Endothelial cell of hepatic sinusoid (primary cell): ENCODE data around the gene GEMIN5.
"Not testable (repeated sequence)": the region's sequence is repeated elsewhere in the genome, so short reads cannot be mapped to it uniquely, and the experiment has no call there.

Source experiments
- in situ Hi-C: cut with HindIII; loops from 2 replicates; pipeline ENCODE4 v1.10.0; 2017; ENCODE audit warnings: low sequenced_read_pairs

GEMIN5 gene

GRCh38 chr5:154937718-154938466 lies at the start of gene GEMIN5:
GEMIN5 (minus strand) TSS chr5:154938211; CDS start chr5:154938133, 78 bp downstream.
- in situ Hi-C loops: no loop called here

- in situ Hi-C loops: no loop called here
Measured at GRCh38 chr5:154986151-154986550, 48.1 kb upstream of the GEMIN5 start.

DNA sequence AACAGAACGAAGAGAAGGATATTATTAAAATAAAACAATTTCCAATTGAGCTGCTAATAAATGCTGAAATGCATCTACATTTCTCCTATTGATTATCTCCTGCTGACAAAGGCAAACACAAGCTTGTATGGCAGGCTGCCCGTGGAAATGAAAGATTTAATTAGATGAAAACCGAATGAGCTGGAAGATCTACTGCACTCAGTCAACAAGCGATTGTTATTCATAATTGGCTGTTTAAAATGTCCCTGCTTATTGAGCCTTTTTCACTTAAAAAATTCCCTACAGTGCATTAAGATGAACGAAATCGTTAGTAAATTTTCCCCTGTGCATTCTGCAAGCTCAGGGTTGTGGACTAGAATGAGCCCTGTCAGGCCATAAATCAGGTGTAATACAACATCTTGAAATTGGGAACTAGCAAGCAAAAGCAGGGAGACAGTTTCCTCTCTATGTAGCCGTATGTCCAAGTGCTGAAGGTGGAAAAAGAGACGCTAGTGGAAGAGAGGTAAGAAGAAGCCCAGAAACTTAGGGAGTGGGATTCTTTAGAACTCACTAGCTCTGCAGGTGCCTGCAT lies 47.0 kb upstream of the GEMIN5 start:
- in situ Hi-C loops: no loop called here

GRCh38 chr5:154978294-154978693 lies 40.3 kb upstream of the GEMIN5 start:
- in situ Hi-C loops: not testable (repeated sequence)

DNA sequence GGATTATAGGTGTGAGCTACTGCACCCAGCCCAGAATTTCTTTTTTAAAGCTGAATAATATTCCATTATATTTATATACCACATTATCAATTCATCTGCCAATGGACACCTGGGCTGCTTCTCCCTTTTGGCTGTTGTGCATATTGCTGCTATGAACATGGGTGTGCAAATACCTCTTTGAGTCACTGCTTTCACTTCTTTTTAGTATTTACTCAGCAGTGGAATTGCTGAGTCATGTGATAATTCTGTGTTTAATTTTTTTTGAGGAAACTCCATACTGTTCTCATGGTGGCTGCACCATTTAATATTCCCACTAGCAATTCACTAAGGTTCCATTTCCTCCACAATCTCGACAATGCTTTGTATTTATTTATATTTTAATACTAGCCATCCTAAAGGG lies 39.4 kb upstream of the GEMIN5 start:
- in situ Hi-C loops: no loop called here

DNA sequence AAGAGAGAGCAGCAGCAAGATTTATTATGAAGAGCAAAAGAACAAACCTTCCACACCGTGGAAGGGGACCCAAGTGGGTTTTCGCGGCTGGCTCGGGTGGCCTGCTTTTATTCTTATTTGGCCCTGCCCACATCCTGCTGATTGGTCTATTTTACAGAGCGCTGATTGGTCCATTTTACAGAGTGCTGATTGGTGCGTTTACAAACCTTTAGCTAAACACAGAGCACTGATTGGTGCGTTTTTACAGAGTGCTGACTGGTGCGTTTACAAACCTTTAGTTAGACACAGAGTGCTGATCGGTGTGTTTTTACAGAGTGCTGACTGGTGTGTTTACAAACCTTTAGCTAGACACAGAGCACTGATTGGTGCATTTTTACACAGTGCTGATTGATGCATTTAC lies 38.1 kb upstream of the GEMIN5 start:
- in situ Hi-C loops: not testable (repeated sequence)

- in situ Hi-C loops: no loop called here
Measured at GRCh38 chr5:154972476-154973080, 34.6 kb upstream of the GEMIN5 start.

- in situ Hi-C loops: no loop called here
Measured at GRCh38 chr5:154971501-154971900, 33.5 kb upstream of the GEMIN5 start.

DNA sequence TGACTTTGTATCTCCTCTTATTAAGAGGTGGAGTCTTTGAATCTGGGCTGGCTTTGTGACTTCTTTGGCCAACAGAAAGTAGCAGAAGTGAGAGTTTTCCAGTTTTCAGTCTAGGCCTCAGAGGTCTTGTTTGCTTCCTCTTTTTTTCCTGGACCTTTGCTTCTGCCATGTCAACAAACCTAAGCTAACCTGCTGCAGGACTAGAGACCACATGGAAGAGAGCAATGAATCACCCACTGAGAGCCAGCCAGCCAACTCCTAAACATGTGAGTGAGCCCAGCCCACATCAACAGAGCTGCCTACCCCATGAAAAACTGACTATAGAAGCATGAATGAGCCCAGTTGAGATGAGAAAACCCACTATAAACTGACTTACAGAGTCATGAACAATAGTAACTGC lies 32.7 kb upstream of the GEMIN5 start:
- in situ Hi-C loops: no loop called here

DNA sequence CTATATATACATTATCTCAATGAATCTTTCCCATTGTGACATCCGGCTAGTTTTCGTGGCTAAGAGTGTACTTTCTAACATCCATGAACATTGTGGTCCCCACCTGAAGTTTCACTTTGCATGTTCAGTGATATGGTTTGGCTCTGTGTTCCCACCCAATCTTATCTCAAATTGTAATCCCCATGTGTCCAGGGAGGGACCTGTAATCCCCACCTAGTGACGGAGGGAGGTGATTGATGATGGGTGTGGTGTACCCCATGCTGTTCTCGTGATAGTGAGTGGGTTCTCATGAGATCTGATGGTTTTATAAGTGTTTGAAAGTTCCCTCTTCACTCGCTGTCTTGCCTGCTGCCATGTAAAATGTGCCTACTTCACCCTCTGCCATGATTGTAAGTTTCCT lies 30.9 kb upstream of the GEMIN5 start:
- in situ Hi-C loops: no loop called here

DNA sequence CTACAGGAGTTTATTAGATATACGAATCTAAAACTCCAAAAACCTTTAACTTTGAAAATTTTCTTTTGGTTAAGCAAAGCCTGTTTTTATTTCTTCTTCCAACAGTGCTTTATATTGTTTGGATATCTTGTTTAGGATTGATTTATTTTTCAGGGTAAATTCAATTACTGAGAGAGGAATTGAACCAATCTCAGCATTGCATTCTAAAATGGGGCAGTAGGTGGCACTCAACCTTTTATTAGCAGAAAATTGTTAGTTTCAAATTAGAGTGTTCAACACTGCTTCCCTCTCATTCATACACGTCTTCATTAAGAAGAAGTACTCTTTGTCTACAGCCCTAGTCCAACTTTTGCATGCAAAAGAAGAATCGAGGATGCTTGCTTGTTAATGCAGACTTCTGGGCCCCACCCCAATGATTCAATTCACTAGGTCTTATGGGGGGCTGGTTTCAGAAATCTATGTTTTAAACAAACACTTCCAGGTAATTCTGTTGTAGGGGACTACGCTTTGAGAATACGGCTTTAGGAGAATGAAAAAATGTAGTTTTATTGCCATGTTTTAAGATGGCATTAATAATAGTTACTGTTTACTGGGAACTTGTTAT lies 29.5 kb upstream of the GEMIN5 start:
- in situ Hi-C loops: no loop called here

DNA sequence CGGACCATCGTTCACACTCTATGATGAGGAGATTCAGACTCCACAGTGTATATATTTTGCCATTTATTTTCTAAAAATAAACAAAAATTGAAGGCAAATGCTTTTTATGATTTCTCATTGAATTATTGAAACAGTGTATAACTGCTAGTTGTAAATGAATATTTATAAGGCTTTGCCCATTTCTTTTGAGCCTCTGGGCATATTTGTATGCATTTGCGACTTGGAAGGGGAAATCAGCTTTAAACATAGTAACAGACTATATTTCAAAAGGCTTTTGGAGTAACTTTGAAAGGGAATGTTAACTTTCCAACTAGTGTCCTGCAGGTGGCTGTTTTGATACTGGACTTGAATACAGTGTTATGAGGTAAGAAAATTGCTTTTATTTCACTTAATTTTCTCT lies 28.9 kb upstream of the GEMIN5 start:
- in situ Hi-C loops: no loop called here

GRCh38 chr5:154966081-154966841 lies 28.2 kb upstream of the GEMIN5 start:
- in situ Hi-C loops: no loop called here

- in situ Hi-C loops: no loop called here
Measured at GRCh38 chr5:154962494-154962893, 24.5 kb upstream of the GEMIN5 start.

DNA sequence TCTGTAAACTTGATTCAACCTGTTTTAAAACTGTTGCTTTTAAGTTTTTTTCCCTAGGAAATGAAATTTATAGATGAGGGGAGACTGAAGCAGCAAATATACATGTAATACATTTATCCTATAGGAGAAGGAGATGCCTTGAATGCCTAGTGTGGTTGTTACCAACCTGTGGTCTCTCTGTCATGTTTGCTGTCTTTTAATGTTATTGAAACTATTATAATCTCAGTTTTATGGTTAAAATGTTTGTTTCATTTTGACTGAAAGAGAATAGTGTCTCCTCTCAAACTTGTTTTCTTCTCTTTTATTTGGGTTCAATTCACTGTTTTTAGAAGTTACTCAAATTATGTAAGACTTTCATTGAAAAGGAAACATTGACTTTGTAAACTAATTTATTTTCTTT lies 18.7 kb upstream of the GEMIN5 start:
- in situ Hi-C loops: no loop called here

DNA sequence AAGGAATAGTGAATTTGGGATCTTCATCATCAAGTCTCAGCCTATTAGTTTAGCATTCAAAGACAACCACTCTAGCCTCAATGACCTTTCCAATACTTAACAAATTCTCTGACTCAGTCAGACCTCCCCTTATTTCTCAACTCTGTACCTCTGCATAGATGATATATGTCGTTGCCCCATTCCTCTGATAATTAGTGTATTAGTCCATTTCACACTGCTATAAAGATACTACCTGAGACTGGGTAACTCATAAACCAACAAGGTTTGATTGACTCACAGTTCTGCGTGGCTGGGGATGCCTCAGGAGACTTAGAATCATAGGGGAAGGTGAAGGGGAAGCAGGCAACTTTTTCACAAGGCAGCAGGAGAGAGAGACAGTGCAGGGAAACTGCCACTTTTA lies 11.8 kb upstream of the GEMIN5 start:
- in situ Hi-C loops: no loop called here

DNA sequence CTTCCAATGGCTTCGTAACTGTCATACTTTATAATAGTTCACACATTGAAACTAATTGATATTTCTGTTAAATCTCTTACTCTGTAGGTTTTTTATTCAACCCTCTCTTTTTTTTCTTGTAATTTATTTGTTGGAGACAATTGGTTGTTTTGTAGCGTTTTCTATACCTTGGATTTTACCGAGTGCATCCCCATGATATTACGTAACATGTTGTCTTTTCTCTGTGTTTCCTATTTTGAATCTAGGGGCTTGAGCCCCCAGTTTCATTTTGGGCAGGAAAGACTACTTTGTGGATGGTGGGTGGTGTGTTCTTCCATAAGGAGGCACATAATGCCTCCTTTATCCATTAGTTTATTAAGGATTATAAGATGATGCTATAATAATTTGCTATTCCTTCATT lies 10.3 kb upstream of the GEMIN5 start:
- in situ Hi-C loops: no loop called here

- in situ Hi-C loops: no loop called here
Measured at GRCh38 chr5:154947778-154948177, 9.8 kb upstream of the GEMIN5 start.

DNA sequence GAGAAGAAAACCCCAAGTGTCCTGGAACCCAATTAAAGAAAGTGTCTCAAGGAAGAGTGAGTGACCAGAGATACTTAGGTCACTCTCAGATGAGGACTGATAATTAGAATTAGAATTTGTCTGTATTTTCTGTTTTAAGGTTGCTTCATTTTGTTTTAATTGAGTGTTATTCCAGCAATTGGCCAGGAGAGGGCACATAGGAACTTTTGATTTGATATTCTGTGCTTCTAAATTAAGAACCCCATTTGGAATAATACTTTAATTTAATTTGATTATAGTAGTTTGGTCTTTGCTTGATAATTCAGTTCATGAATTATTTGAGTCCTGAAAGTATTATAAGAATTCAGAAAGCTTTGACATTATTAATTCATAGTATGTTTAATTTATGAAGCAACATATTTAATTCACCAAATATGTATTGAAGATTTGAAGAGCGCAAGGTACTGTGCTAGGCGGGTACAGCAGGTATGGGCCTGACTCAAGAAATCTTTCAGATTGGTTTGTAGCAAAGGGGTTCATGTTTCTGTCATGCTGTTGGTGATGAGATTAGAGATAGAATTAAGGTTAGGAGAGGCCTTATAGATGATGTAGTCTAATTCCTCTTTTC lies 7.8 kb upstream of the GEMIN5 start:
- in situ Hi-C loops: no loop called here

DNA sequence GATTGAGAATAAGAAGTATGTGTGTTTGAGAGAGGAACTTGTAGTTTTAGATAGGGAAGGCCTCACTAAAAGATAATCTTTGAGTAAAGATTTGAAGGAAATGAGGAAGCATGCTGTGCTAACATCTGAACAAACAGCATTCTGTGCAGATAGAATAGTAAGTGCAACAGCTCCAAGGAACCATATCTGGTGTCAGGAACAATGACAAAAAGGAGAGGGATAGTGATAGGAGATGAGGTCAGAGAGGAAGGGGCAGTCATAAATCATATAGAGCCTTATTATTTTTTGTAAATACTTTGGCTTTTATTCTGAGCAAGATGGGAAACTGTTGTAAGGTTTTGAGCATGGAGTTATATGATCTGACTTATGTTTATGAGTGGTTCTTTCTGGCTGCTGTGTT lies 6.7 kb upstream of the GEMIN5 start:
- in situ Hi-C loops: no loop called here

- in situ Hi-C loops: no loop called here
Measured at GRCh38 chr5:154943527-154943926, 5.5 kb upstream of the GEMIN5 start.
